Caki2 (cell line): ENCODE data around the gene ETV2. TPM values are rescaled to one million over a fixed set of nuclear protein-coding genes. Genes with fewer than 3 reads are reported as not detected.

ENCODE experiments used
- DNase-seq: peaks from one replicate; pipeline ENCODE4 v3.0.0-alpha.2; 2015; ENCODE audit warnings: low read depth
- in situ Hi-C: cut with HindIII; loops from 2 replicates; pipeline ENCODE4 v1.10.0; 2016; ENCODE audit warnings: low sequenced_read_pairs, low pct_unique_long_range_greater_than_20kb, mixed read lengths
- total RNA-seq: library from RNA; depleted of rRNA; stranded (reverse); fragments of >200 nt; shearing (Covaris generic); gene quantifications from 2 replicates; pipeline ENCODE4 v1.2.3, GENCODE V29; 2014; ENCODE audit warnings: low replicate concordance

The ETV2 gene
- total RNA-seq, 1 experiment from 2014 or later = not detected

DNA sequence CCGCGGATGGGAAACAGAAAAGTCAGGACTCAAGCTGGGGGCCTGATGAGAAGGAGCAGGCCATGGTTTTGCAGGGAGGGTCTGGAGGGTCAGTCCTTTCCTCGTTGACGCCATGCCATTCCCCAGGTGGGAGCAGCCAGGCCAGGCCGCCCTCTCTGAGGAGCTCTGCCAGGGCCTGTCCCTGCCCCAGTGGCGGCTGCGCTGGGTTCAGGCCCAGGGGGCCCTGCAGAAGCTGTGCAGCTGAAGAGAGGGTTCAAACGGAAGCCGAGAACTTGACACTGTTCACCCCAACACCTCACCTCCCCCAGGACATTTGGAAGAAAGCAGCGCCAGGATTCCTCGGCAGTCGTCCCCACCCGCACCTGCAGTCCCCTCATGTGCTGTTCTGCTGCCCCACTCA is 18.8 kb upstream of the ETV2 start:
- in situ Hi-C loops = no loop called here
- DNase-seq = no peak

DNA sequence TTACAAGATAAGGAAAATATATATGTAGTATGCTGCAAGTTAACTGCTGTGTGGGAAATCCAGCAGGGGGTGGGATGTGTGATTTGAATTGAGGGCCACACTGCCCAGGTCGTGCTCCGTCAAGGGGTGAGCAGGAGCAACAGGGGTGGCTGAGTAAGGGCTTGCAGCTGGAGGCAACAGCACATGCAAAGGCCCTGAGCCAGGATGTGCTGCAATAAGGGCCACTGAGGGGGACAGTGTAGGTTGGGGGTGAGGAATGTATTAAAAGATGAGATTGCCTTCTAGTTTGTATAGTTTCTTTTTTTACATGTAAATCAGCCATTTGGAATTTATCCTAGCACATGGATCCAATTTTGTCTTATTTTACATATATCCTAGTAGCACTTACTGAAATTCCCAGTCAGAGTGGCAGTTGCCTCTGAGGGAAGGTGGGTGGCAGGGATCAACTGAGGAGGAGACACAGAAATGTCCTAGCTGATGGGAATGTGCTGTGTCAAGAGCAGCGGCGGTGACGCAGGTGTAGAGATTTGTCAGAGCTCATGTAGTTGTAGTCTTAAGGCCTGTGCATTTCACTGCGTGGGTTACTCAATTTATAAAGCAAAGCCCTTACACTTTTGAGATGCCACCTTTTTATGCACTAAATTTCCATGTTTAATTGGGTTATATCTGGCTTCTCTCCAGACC is 18.1 kb upstream of the ETV2 start:
- in situ Hi-C loops = no loop called here
- DNase-seq = no peak

DNA sequence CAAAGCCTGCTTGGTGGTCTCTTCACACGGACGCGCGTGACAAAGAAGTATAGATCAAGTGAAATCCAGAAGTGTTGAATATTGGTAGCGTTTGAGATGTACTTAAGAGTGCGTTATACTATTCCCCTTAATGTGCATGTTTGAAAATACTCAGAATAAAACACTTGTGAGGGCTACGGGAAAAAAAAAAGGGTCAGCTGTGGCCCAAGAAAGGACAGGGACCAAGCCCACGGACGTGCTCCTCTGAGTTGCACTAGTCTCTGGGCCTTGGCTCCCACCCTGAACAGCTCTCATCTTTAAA is 13.3 kb upstream of the ETV2 start:
- in situ Hi-C loops = no loop called here
- DNase-seq = no peak

DNA sequence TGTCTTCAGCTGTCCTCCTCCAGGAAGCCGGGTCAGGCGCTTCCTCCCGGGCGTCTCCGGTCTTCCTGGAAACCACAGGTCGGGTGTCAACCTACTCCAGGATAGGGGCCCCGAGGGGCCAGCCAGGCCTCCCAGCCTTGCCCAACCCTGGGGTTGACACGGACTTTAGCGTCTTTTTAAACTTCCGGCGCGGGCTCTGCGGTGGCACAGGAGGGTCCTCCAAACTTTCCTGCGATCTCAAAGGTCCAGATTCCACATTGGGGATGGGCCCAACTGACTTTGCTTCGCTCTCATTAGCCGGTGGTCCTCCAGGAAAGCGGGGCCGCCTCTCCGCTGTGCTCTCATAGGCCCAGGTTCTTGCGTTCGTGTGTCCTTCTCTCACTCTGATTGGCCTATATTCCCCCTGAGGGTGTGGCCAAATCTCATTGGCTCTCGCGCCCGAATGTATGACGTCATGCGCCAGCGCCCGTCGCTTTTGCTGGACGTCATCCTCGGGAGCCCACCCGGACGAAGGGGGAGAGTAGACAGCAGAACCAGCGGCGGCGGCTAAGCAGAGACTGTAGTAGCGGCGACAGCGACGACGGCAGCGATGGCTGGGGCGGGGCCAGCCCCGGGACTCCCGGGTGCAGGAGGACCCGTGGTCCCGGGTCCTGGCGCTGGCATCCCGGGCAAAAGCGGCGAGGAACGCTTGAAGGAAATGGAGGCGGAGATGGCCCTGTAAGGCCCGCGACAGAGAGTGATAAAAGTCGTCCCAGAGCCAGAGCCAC is 12.8 kb upstream of the ETV2 start, which contains the start of gene RBM42:
Gene RBM42, plus strand, starts transcription at position 472 of the 767 bp plus-strand sequence. Its CDS starts 118 bp downstream, at position 590.
- peak; percentile 99 for DNase-seq
- in situ Hi-C loops = no loop called here

DNA sequence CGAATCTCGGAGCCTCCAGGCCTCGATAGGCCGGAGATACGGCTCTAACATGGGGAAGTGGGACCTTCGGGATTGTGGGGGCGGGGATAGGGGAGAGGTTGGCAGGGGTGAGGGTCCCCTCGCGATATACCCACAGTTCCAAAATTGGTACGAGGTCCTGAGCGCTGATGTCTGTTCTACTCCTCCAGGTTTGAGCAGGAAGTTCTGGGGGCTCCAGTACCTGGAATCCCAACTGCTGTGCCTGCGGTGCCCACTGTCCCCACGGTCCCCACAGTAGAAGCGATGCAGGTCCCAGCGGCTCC is 12.3 kb upstream of the ETV2 start:
- in situ Hi-C loops = no loop called here

DNA sequence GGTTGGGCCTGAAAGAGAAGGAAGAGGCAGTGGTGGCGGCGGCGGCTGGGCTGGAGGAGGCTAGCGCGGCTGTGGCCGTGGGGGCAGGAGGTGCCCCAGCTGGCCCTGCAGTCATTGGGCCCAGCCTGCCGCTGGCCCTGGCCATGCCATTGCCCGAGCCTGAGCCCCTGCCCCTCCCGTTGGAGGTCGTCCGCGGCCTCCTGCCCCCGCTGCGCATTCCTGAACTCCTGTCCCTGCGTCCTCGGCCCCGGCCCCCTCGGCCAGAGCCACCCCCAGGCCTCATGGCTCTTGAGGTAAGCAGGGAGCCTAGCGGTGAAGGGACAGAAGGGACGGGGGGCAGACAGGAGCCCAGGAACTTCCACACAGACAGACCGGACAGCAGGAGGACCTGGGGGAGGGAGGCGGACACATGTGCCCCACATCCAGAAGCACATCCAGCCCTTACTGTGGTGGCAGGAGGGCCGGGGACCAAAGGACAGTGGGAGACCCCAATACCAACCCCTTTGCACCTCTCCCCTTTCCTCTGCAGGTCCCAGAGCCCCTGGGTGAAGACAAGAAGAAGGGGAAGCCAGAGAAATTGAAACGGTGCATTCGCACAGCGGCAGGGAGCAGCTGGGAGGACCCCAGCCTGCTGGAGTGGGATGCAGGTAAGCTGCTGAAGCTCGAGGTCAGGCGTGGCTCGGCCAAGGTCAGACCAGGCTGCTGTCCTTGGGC is 7.7 kb upstream of the ETV2 start:
- no peak for DNase-seq
- in situ Hi-C loops = no loop called here

More for the DNA sequence above, 12.3 kb upstream of the ETV2 start:
- DNase-seq = no peak

DNA sequence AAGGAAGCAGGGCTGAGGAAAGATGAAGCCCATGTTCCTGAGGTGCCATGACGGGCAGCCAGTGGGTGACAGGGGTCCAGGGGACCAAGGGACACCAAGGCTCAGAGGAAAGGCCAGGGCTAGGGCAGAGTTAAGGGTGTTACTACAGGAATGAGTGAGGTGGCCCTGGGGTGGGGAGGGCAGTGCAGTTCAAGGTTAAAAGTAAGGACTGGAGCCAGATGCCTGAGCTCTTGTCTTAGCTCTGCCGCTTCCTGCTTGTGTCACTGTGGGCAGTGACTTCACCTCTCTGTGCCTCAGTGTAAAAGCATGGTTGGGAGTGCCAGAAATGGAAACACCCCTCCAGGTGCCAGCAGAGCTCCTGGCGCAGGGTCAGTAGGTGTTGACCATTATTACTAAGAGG is 4.9 kb upstream of the ETV2 start:
- in situ Hi-C loops = no loop called here
- DNase-seq = no peak

DNA sequence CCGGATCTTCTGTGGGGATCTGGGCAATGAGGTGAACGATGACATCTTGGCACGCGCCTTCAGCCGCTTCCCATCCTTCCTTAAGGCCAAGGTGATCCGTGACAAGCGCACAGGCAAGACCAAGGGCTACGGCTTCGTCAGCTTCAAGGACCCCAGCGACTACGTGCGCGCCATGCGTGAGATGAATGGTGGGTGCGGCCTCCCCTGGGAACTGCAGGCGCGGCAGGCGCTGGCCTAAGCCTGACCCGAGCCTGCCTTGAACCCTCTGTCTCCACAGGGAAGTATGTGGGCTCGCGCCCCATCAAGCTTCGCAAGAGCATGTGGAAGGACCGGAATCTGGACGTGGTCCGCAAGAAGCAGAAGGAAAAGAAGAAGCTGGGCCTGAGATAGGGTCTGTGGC is 4.4 kb upstream of the ETV2 start:
- no peak for DNase-seq
- in situ Hi-C loops = no loop called here

DNA sequence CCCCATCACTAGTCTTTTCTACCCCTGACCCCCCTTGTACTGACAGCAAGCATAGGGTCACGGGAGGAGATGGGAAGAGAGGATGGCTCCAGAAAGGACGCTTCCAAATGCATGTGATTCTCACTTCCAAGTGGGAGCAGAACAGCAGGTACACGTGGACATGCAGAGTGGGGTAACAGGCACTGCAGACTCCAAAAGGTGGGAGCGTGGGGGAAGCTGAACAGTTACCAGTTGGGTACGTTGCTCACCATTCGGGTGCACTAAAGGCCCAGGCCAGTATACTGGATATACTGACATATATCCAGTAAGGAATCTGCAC is 2.3 kb upstream of the ETV2 start:
- no peak for DNase-seq
- in situ Hi-C loops = no loop called here

DNA sequence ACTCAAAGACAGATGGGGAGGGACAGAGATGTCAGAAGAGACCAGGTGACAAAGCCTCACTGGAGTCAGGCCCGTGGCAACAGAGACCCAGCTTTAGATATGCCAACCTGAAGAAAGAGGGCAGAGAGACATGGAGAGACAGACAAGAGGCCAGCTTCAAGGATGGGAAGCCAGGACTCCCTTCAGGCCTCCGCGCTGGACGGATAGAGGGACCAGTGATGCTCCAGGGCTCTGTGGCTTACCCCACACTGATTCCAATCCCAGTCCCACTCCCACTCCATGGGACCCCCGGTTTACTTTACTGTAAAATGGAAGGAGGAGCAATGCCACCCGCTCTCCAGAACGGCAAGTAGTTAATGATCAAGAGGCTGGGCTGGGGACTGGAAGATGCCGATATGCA is 1.7 kb upstream of the ETV2 start:
- in situ Hi-C loops = no loop called here
- DNase-seq = no peak

DNA sequence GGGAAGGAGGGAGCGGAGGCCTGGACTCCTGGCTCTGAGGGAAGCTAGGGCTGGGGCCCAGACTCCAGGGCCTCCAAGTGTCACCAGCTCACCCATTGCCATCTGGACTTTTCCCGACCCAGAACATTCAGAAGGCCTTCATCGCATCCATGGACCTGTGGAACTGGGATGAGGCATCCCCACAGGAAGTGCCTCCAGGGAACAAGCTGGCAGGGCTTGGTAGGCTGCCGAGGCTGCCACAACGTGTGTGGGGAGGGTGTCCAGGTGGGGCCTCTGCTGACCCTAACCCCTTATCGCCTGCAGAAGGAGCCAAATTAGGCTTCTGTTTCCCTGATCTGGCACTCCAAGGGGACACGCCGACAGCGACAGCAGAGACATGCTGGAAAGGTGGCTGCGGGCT is 767 bp downstream of the ETV2 start:
- in situ Hi-C loops = no loop called here
- no peak for DNase-seq

DNA sequence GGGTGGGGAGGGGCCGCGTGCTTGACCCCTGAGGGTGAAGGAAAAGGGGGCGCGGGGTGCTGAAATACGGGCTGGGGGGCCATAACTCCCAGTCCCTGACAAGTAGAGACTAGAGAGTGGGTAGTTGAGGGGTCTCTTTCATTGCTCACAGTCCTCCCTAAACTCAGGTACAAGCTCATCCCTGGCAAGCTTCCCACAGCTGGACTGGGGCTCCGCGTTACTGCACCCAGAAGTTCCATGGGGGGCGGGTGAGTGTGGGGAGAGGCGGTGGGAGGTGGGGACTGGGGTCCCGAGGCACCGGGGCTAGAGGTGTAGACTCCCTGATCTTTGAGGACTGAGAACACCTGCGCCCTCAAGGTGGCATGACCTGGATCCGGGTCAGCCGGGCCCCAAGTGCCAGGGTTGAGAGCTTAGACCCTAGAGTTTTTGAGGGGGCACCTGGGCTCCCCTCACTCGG is 1.3 kb downstream of the ETV2 start:
- in situ Hi-C loops = no loop called here
- DNase-seq = no peak

DNA sequence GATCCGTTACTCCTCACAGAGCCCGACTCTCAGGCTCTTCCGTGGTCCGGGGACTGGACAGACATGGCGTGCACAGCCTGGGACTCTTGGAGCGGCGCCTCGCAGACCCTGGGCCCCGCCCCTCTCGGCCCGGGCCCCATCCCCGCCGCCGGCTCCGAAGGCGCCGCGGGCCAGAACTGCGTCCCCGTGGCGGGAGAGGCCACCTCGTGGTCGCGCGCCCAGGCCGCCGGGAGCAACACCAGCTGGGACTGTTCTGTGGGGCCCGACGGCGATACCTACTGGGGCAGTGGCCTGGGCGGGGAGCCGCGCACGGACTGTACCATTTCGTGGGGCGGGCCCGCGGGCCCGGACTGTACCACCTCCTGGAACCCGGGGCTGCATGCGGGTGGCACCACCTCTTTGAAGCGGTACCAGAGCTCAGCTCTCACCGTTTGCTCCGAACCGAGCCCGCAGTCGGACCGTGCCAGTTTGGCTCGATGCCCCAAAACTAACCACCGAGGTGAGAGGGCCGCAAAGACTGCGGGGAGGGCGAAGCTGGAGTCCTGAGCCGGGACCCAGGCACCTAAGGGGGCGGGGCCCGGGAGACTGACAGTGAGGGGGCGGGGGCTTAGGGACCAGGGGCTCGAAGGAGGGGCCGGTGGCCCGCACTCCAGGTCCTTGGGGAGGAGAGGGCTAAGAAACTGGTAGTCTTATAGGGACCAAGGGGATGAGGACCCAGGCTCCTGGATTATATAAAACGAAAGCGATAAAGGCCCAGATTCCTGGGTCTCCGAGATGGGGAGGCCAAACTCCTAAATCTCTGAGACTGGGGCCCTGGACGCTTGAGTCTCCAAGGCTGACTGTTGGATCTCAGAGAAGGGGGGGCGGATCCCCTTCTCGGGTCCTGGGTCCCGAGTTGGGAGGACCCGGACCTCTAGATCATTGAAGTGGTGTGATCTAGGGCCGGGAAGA is 2.0 kb downstream of the ETV2 start:
- peak; percentile 88 for DNase-seq
- in situ Hi-C loops = no loop called here

DNA sequence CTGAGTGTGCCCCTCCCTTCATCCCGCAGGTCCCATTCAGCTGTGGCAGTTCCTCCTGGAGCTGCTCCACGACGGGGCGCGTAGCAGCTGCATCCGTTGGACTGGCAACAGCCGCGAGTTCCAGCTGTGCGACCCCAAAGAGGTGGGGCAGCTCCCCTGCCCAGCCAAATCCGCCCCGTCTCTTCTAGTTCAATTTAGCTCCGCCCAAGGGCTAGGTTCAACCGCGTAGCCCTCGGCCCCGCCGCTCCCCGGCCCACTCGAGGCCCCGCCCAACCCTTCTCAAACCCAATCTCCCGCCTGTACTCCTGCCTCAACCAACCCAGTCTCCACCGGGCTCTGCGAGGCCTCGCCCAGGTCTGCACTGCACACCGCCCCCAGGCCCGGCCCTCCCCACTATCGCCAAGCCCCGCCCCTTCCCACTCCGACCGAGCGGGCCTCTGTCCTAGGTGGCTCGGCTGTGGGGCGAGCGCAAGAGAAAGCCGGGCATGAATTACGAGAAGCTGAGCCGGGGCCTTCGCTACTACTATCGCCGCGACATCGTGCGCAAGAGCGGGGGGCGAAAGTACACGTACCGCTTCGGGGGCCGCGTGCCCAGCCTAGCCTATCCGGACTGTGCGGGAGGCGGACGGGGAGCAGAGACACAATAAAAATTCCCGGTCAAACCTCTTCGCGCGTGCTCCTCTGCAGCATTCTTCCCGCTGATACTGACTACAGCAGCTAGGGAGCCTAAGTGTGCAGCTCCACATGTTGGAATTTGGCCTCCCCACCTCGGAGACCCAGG is 2.9 kb downstream of the ETV2 start:
- peak; percentile 90 for DNase-seq
- in situ Hi-C loops = no loop called here

DNA sequence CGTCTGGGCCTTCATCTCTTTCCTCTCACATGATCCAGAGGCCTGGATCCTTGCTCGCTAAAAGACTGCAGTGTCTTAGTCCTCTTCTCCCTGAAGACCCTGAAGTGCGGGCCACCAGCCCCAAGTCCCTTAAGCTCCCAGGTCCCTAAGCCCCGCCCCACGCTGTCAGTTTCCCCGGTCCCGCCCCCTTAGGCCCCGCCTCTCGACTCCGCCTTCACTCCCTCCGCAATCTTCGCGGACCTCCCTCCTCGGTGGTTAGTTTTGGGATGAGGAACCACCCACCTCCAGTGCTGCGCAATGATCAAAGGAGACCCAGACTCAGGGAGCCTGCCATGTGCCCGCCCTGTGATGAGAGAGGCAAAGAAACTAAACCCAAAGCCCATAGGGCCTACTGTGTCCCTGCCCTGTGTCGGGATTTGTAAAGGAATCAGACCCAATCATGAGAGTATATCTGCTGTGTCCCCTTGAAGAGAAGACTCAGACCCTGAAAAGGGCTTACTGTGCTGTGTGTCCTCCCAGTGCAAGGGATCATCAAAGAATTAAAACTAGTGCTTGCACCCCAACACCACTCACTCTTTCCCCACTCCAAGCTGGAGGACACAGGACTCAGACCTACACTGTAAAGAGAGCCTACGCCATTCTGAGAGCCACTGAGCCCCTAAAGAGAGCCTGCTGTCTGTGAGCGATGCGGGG is 3.6 kb downstream of the ETV2 start:
- in situ Hi-C loops = no loop called here
- peak; percentile 65 for DNase-seq

DNA sequence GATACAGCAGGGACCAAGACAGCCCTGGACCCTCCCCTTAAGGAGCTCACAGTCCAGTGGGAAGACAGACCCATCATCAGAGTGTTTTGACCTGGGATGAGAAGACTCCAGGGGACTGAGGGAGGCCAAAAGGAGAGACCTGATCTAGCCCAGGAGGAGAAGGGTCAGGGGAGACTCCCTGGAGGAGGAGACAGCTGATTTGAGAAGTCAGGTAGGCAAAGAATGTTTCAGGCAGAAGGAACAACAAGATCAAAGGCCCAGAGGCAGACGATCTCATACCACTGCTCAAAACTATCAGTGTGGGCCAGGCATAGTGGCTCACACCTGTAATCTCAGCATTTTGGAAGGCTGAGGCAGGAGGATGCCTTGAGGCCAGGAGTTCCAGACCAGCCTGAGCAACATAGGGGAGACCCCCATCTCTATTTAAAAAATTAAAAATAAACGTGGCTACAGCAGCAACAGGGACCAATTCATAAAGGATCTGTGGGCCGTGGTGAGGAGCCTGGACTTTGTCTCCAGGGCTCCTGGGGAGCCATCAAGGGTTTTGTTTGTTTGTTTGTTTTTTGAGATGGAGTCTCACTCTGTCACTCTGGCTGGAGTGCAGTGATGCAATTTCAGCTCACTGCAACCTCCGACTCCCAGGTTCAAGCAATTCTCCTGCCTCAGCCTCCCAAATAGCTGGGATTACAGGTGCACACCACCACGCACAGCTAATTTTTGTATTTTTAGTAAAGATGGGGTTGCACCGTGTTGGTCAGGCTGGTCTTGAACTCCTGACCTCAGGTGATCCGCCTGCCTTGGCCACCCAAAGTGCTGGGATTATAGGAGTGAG is 4.4 kb downstream of the ETV2 start:
- in situ Hi-C loops = no loop called here
- no peak for DNase-seq
